GM18507 (cell line): ENCODE measurements around the gene THEMIS.

ENCODE experiments used
- DNase-seq: peaks from one replicate; pipeline ENCODE4 v3.0.0; 2011; ENCODE audit warnings: low read depth; ENCODE audit not compliant: insufficient read length; ENCODE audit errors: extremely low spot score
- FAIRE-seq: peaks from 2 replicates; lab custom pipeline; 2011; peaks lifted over from hg19 to GRCh38; lab: Jason Lieb, UNC

THEMIS gene

GRCh38 chr6:127868338-127868737 lies 32.5 kb downstream of the THEMIS start:
- DNase-seq (no peak), FAIRE-seq (no peak)

GRCh38 chr6:127866766-127867165 lies 34.1 kb downstream of the THEMIS start:
- no peak for FAIRE-seq

GRCh38 chr6:127865108-127865507 lies 35.8 kb downstream of the THEMIS start:
- DNase-seq: no peak

More at GRCh38 chr6:127866766-127867165, 34.1 kb downstream of the THEMIS start:
- DNase-seq: no peak

DNA sequence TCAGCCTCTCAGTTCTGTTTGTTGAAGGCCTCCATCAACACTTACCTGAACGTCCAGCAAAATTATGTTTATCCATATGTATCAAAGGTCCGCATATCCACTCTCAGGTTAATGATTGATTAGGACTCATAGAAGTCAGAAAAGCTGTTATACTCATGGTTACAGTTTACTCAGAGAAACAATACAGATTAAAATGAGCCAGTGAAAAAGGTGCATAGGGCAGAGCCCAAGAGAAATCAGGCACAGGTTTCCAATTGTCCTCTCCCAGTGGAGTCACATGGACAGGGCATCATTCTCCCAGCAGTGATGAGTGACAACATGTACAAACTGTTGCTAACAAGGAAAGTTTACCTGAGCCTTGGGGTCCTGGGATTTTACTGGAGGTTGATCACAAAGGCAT lies 36.2 kb downstream of the THEMIS start:
- no peak for DNase-seq
- no peak for FAIRE-seq

More at GRCh38 chr6:127865108-127865507, 35.8 kb downstream of the THEMIS start:
- FAIRE-seq: no peak

DNA sequence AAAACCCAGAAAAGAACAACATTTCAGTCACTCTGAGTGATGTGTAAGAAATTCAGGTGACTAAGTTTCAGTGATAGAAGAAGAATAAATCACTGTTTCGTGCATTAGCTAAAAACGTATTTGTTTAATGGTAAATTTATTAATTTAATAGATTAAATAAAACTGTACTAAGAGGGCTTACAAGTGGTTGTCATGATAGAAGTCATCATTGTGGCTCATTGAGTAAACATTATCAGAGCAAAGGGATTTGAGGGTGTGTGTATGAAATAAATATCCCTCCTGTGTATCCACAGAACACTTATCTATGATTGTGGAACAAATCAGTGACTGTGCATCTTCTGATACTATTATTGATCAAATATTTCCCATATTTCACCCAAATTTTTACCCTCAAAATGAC lies 40.1 kb downstream of the THEMIS start:
- FAIRE-seq (no peak), DNase-seq (no peak)

- FAIRE-seq: no peak
These were observed 40.9 kb downstream of the THEMIS start for GRCh38 chr6:127859956-127860355.

DNA sequence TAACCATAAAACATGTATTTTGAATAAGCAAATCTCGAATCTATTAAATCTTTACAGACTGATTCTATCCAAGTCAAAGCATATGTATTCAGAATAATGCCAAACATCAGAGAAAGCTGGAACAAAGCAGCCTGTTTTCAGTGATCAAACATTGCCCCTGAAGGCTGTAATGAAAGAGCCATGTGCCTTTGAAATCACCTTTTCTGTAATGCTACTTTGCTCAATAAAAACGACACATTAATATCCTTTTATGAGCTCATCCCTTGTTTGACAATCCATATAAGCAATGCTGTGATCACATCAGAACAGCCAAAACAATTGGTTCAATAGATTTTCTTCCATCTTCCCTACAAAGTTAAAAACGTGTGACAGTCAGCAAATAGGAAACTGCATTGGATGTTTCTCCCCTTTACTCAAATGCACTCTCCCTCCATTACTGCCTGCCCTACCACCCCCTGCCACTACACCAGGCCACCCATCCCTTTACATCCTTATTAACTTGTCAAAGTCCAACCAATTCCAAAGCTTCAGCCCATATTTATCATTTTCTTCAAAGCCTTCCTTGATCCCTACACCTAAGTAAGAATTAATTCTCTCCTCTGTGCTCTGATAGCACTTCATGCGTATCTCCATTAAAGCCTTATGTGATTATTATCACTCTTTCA lies 42.0 kb downstream of the THEMIS start:
- FAIRE-seq: no peak
- DNase-seq: no peak

More at GRCh38 chr6:127859956-127860355, 40.9 kb downstream of the THEMIS start:
- DNase-seq: no peak

GRCh38 chr6:127857051-127857637 lies 43.7 kb downstream of the THEMIS start:
- DNase-seq: no peak
- FAIRE-seq: no peak

DNA sequence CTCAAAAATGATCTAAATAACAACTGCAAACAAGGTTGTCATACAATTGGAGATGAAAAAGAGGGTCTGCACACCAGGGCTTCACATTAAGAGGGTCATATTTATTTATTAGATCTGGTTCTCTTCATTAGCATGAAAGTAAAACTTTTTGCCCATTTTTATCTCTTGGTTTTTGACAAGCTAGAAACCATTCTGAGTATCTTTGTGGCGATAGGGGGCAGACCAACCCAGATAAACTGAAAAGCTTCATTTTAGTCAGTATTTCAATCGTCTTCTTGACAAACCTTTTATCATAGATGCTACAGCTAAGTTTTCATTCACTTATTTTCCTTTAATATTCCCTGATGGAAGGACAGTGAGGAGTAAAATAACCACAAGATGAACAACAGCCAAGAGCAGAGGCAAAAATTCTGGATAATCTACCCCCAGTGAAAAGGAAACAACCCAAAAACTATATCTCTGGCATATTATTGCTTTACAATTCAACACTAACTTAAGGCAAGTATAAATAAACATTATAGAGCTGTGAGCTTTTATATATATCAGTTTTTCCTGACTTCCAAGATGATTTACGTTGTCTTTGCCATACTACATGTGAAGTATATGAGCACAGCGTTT lies 45.2 kb downstream of the THEMIS start:
- FAIRE-seq (peak; percentile 78), DNase-seq (no peak)

- DNase-seq (no peak), FAIRE-seq (no peak)
These were observed 46.8 kb downstream of the THEMIS start for GRCh38 chr6:127854009-127854408.

- no peak for FAIRE-seq
- DNase-seq: no peak
These were observed 49.7 kb downstream of the THEMIS start for GRCh38 chr6:127851197-127851596.

DNA sequence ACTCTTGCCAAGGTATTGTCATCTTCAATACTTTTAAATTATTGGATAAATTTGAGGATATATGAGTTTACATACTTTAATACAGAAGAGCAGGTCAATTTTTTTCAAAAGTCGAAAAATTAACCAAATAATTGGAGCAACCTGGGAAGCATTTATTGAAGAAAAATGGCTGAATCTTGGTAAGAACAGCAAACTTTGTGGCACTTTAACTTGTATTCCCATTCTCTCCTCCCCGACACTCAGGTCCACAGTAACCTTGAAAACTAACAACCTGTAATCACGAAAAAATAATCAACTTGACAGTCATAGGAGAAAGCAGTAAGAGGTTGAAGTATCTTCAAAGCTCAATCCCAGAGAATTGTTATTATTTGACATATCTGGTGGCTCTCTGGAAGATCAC lies 55.6 kb downstream of the THEMIS start:
- FAIRE-seq (no peak), DNase-seq (no peak)

GRCh38 chr6:127844529-127844928 lies 56.3 kb downstream of the THEMIS start:
- FAIRE-seq (no peak), DNase-seq (no peak)

GRCh38 chr6:127843582-127843981 lies 57.3 kb downstream of the THEMIS start:
- DNase-seq (no peak), FAIRE-seq (no peak)

GRCh38 chr6:127842562-127842961 lies 58.3 kb downstream of the THEMIS start:
- no peak for FAIRE-seq
- DNase-seq: no peak

DNA sequence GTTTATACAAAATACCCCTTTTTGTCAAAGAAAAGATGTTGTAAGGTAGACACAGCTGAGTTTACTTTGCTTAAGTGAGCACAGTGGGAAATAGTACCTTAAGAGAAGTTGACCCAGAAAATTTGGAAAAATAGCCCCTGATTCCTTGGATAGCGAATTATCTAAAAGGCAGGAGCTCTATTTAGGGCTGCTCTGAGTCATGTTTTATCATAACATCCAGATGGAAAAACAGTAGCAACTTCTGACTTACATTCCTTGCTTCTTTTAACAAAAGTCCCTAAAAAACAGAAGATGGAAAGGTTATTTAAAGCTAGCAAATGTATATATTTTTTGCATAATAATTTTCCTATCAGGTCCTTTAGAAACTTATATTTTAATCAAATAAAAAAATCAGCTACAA lies 59.0 kb downstream of the THEMIS start:
- no peak for FAIRE-seq
- DNase-seq: no peak

DNA sequence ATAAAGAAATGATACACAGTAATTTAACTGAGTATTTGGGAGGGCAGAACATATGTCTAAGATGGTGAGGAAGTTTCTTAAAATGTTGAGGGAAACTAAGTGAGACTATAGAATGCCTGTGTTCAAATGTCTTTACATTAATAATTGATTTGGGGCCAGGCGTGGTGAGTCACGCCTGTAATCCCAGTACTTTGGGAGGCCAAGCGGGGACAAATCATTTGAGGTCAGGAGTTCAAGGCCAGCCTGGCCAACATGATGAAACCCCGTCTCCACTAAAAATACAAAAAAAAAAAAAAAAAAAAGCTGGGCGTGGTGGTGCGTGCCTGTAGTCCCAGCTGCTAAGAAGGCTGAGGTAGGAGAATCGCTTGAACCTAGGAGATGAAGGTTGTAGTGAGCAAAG lies 66.7 kb downstream of the THEMIS start:
- FAIRE-seq (no peak), DNase-seq (no peak)

DNA sequence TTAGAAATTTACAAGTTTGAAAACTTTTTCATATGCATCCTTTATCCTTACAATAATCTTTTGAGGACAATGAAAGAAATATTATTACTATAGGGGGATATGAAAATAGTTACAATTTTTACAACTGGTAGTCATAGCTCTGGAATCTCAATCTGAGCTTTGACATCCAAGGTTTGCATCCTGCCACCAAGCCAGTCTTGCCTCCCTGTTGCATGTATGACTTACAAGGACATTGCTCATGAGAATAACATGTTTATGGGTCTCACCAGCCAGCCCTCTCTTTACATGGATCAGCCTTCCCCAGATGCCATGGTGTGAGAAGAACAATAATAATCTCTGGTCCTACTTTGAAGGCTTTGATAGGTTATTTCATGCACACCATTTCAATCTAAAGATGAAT lies 67.5 kb downstream of the THEMIS start:
- DNase-seq (no peak), FAIRE-seq (no peak)

DNA sequence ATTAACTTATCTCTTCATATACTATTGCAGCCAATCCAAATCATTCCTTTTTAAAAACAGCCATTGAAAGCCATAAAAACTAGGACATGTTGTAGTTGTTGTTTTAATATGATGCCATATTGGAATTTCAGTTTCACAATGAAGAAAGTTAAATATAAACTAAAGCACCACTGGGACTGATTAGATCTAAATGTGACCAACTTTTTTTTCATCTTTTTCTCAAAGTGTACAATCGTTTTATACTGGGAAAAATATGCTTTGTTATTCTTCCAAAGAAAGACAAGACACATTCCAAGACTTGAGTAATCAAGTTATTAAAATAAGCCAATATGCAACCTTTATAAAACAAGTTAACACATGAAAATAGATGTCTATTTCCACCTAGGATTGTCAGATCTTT lies 68.5 kb downstream of the THEMIS start:
- no peak for FAIRE-seq
- DNase-seq: no peak

- no peak for DNase-seq
These were observed 76.8 kb downstream of the THEMIS start for GRCh38 chr6:127824061-127824460.

GRCh38 chr6:127821431-127821830 lies 79.4 kb downstream of the THEMIS start:
- FAIRE-seq: no peak
- no peak for DNase-seq

More at GRCh38 chr6:127824061-127824460, 76.8 kb downstream of the THEMIS start:
- no peak for FAIRE-seq
